Panc1 (cell line): ENCODE measurements around the gene PGAM2. TPM values are rescaled to one million over a fixed set of nuclear protein-coding genes. Genes with fewer than 3 reads are reported as not detected.

ENCODE experiments used
- ATAC-seq: fragments of 200-7000 bp; cut with Tn5 transposase; 2 replicates; pipeline ENCODE4 v1.9.1; 2020; ENCODE audit warnings: mild to moderate bottlenecking, moderate library complexity
- BruUV-seq: library from RNA; stranded (reverse); fragments of 400-500 nt; replicated peaks from 2 replicates; lab custom pipeline; 2021; lab: Mats Ljungman, UMichigan
- CTCF ChIA-PET: fragments of 300-600 bp; sonication (Branson Sonifier 250); formaldehyde crosslinking; loops from one replicate; lab custom pipeline; 2022; ENCODE audit warnings: antibody characterized with exemption; lab: Charles Lee
- POLR2A ChIA-PET: fragments of 300-600 bp; sonication (Branson Sonifier 250); formaldehyde crosslinking; loops from one replicate; lab custom pipeline; 2022; ENCODE audit warnings: antibody characterized with exemption; lab: Charles Lee
- DNase-seq: peaks from one replicate; pipeline ENCODE4 v3.0.0-alpha.2; 2010; ENCODE audit warnings: low read depth, low spot score
- H3K27ac ChIP-seq: 2 replicates; pipeline ENCODE4 v1.5.1; 2011; ENCODE audit warnings: mild to moderate bottlenecking, low read length, inconsistent platforms
- H3K27me3 ChIP-seq: fragments of 200-500 bp; sonication (Bioruptor generic); 2 replicates; pipeline ENCODE4 v1.6.0; 2014; ENCODE audit warnings: low read length, inconsistent platforms; ENCODE audit not compliant: control insufficient read depth, insufficient read depth
- H3K36me3 ChIP-seq: fragments of 200-500 bp; sonication (Bioruptor generic); 2 replicates; pipeline ENCODE4 v1.5.1; 2014; ENCODE audit warnings: inconsistent platforms, mild to moderate bottlenecking, low read length, moderate library complexity; ENCODE audit not compliant: control insufficient read depth, insufficient read depth
- H3K4me1 ChIP-seq: 2 replicates; pipeline ENCODE4 v1.5.1; 2011; ENCODE audit warnings: inconsistent platforms, mild to moderate bottlenecking, low read length, moderate library complexity; ENCODE audit not compliant: control insufficient read depth, insufficient read depth
- H3K4me3 ChIP-seq, 2 experiments: 2 replicates each; pipeline ENCODE4 v1.5.1; 2011 to 2012; ENCODE audit warnings: low read depth in 2 of 2, low read length in 2 of 2, mild to moderate bottlenecking in 2 of 2, inconsistent platforms in 1 of 2, moderate library complexity in 1 of 2
- H3K9me3 ChIP-seq: fragments of 200-500 bp; sonication (Bioruptor generic); 2 replicates; pipeline ENCODE4 v1.5.1; 2014; ENCODE audit warnings: low read depth, mild to moderate bottlenecking, inconsistent platforms, low read length, moderate library complexity; ENCODE audit not compliant: control insufficient read depth, insufficient read depth
- POLR2AphosphoS5 ChIP-seq: IDR thresholded peaks from 2 replicates; pipeline ENCODE4 v1.6.1; 2012; ENCODE audit warnings: mild to moderate bottlenecking, low read depth, low read length, moderate library complexity
- SIN3A ChIP-seq: IDR thresholded peaks from 2 replicates; pipeline ENCODE4 v1.6.1; 2012; ENCODE audit warnings: low read depth, mild to moderate bottlenecking, low read length, moderate library complexity, borderline replicate concordance; ENCODE audit not compliant: insufficient read depth
- TCF7L2 ChIP-seq: IDR thresholded peaks from 2 replicates; pipeline ENCODE4 v1.6.1; 2011; ENCODE audit warnings: mild to moderate bottlenecking, low read depth, low read length, inconsistent platforms
- in situ Hi-C: cut with HindIII; loops from 2 replicates; pipeline ENCODE4 v1.10.0; 2016; ENCODE audit warnings: low sequenced_read_pairs, low pct_unique_long_range_greater_than_20kb
- intact Hi-C: fragments of 100-400 bp; cut with micrococcal nuclease; formaldehyde crosslinking; loops from one replicate; pipeline ENCODE4 v1.10.0; 2022; ENCODE audit not compliant: unreplicated experiment
- total RNA-seq: library from RNA; stranded (reverse); gene quantifications from one replicate; pipeline ENCODE4 v1.2.1, GENCODE V29; 2021; ENCODE audit not compliant: unreplicated experiment
- TF ChIP-seq, protein P1 (sequence below), 2 experiments: IDR thresholded peaks; 2 replicates each; pipeline ENCODE4 v1.6.1; 2011 to 2012; ENCODE audit warnings: low read depth in 2 of 2, control low read depth in 1 of 2, low read length in 1 of 2, mild to moderate bottlenecking in 1 of 2, moderate library complexity in 1 of 2; ENCODE audit not compliant: insufficient read depth in 1 of 2
- TF ChIP-seq, protein P2 (sequence below): fragments of 450-650 bp; IDR thresholded peaks from 2 replicates; pipeline ENCODE4 v1.5.1; 2017; ENCODE audit warnings: mild to moderate bottlenecking

Gene PGAM2
- total RNA-seq, 1 experiment from 2014 or later: 1.3 TPM

DNA sequence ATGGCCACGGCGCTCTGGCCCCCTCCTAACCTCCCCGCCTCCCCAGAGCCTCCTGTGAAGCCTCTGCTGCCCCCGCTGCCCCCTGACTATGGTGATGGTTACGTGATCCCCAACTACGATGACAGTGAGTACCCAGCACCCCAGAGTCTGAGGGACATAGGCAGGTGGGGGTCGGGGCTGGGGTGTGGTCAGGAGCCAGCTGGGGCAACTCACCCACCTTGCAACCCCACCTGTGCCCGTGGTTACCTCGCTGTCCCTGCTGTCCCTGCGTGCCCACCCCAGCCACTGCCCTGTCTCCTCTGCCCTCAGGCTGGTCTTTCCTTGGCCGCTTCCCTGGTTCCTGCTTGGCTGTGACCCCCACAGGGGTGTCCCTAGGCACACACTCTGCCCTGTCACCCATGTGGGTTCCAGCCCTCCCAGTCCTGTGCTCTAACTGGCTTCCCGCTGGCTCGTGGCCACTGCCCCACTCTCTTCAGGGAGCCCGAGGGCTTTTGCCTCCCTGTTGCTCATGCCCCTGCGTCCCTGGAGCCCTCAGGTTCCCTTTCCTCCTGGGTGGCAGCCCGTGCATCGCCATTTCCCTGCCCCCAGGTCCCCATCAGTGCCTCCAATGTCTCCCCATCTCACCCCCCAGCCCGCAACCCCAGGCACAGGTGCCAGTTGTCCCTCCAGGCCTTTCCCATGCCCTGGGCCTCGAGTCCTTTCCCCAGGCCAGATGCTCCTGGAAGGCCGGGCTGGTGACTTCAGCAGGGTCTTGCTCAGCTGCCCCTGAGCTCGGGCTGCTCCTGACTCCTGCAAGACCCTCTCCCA is 42.8 kb upstream of the PGAM2 start:
- Histone ChIP-seq H3K4me1 (no peaks in the 10 kb centered on the region; the same call in 1 of the 2 replicates), H3K36me3 (no peaks in the 10 kb centered on the region), H3K27ac (no peak overlapping the region), H3K9me3 (no peaks in the 10 kb centered on the region), H3K4me3 (no peak overlapping the region), H3K27me3 (no peaks in the 10 kb centered on the region)
- ChIA-PET CTCF (no interaction called here), POLR2A (no interaction called here)
- no TSS peak for BruUV-seq
- intact Hi-C loops (no loop called here), in situ Hi-C loops (no loop called here)
- no peak for DNase-seq
- TF ChIP-seq, protein P1, sequence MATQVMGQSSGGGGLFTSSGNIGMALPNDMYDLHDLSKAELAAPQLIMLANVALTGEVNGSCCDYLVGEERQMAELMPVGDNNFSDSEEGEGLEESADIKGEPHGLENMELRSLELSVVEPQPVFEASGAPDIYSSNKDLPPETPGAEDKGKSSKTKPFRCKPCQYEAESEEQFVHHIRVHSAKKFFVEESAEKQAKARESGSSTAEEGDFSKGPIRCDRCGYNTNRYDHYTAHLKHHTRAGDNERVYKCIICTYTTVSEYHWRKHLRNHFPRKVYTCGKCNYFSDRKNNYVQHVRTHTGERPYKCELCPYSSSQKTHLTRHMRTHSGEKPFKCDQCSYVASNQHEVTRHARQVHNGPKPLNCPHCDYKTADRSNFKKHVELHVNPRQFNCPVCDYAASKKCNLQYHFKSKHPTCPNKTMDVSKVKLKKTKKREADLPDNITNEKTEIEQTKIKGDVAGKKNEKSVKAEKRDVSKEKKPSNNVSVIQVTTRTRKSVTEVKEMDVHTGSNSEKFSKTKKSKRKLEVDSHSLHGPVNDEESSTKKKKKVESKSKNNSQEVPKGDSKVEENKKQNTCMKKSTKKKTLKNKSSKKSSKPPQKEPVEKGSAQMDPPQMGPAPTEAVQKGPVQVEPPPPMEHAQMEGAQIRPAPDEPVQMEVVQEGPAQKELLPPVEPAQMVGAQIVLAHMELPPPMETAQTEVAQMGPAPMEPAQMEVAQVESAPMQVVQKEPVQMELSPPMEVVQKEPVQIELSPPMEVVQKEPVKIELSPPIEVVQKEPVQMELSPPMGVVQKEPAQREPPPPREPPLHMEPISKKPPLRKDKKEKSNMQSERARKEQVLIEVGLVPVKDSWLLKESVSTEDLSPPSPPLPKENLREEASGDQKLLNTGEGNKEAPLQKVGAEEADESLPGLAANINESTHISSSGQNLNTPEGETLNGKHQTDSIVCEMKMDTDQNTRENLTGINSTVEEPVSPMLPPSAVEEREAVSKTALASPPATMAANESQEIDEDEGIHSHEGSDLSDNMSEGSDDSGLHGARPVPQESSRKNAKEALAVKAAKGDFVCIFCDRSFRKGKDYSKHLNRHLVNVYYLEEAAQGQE (IDR thresholded peaks at IDR 0.05; ENCODE audit: insufficient read depth in 1 of 2, low read depth in 2 of 2, low read length in 1 of 2): no peak
- TF ChIP-seq TCF7L2 (no peak), SIN3A (no peak), POLR2AphosphoS5 (no peak)
- TF ChIP-seq, protein P2, sequence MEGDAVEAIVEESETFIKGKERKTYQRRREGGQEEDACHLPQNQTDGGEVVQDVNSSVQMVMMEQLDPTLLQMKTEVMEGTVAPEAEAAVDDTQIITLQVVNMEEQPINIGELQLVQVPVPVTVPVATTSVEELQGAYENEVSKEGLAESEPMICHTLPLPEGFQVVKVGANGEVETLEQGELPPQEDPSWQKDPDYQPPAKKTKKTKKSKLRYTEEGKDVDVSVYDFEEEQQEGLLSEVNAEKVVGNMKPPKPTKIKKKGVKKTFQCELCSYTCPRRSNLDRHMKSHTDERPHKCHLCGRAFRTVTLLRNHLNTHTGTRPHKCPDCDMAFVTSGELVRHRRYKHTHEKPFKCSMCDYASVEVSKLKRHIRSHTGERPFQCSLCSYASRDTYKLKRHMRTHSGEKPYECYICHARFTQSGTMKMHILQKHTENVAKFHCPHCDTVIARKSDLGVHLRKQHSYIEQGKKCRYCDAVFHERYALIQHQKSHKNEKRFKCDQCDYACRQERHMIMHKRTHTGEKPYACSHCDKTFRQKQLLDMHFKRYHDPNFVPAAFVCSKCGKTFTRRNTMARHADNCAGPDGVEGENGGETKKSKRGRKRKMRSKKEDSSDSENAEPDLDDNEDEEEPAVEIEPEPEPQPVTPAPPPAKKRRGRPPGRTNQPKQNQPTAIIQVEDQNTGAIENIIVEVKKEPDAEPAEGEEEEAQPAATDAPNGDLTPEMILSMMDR: no peak
- no peak for ATAC-seq

DNA sequence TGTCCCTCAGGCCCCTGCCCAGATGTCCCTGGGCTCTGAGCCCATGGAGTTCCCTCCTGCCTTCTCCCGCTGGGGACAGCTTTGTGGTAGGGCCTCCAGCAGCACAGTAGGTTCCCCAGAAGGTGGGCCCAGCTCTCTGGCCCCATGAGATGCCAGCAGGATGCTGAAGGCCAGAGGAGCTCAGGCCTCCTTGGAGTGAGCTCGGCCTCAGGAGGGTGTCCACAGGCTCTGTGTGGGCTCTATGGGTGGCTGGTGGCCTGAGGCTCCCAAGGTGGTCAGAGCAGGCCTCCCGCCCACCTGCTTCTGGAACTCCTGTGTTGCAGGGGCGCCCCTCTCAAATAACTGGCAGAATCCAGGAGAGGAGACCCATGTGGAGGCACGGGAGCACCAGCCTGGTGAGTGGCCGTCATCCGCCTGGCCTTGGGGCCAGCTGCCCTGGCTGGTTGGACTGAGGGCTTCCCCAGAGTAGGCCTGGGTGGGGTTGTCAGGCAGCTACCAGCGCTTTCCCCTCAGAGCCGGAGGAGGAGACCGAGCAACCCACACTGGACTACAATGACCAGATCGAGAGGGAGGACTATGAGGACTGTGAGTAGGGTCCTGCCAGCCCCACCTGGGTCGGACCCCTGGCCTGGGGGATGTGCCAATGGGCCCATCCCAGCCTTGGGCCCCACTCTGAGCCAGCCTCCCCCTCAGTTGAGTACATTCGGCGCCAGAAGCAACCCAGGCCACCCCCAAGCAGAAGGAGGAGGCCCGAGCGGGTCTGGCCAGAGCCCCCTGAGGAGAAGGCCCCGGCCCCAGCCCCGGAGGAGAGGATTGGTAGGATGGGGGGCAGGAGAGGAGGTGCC is 42.0 kb upstream of the PGAM2 start:
- in situ Hi-C loops: no loop called here
- Histone ChIP-seq H3K27me3 (no peaks in the 10 kb centered on the region), H3K4me1 (no peaks in the 10 kb centered on the region), H3K4me3 (no peak overlapping the region), H3K36me3 (no peaks in the 10 kb centered on the region), H3K9me3 (no peaks in the 10 kb centered on the region), H3K27ac (no peak overlapping the region)
- DNase-seq (no peak), ATAC-seq (no peak)
- CTCF ChIA-PET: no interaction called here
- intact Hi-C loops: no loop called here
- BruUV-seq: no TSS peak
- no peak for TF ChIP-seq SIN3A
- TF ChIP-seq, protein P2: no peak
- TF ChIP-seq, protein P1 (IDR thresholded peaks at IDR 0.05; ENCODE audit: insufficient read depth in 1 of 2, low read depth in 2 of 2, low read length in 1 of 2): no peak
- TF ChIP-seq POLR2AphosphoS5: no peak
- no peak for TF ChIP-seq TCF7L2
- POLR2A ChIA-PET: no interaction called here
